ENCODE measurements around the gene DYRK1B.

DNA sequence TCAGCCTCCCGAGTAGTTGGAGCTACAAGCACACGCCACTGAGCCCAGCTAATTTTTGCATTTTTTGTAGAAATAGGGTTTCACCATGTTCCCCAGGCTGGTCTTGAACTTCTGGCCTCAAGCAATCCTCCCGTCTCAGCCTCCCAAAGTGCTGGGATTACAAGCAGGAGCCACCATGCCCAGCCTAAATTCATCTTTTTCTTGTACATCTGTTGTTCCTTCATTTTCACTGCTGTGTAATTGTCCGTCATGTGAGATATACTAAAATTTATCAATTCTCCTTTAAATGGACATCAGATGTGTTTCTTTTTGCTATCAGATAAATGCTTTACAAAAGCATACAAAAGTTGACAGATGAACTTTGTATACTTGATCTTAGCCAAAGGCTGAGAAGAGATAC is 22.9 kb downstream of the DYRK1B start:
- TF ChIP-seq, protein P1, sequence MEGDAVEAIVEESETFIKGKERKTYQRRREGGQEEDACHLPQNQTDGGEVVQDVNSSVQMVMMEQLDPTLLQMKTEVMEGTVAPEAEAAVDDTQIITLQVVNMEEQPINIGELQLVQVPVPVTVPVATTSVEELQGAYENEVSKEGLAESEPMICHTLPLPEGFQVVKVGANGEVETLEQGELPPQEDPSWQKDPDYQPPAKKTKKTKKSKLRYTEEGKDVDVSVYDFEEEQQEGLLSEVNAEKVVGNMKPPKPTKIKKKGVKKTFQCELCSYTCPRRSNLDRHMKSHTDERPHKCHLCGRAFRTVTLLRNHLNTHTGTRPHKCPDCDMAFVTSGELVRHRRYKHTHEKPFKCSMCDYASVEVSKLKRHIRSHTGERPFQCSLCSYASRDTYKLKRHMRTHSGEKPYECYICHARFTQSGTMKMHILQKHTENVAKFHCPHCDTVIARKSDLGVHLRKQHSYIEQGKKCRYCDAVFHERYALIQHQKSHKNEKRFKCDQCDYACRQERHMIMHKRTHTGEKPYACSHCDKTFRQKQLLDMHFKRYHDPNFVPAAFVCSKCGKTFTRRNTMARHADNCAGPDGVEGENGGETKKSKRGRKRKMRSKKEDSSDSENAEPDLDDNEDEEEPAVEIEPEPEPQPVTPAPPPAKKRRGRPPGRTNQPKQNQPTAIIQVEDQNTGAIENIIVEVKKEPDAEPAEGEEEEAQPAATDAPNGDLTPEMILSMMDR (conservative IDR thresholded peaks at IDR 0.05; ENCODE audit: low read length): no peak
- no peak for TF ChIP-seq EZH2phosphoT487 (IDR thresholded peaks at IDR 0.05; ENCODE audit: borderline replicate concordance, low read depth, low read length)

All from OCI-LY7 (cell line).